Left forelimb (tissue), 1 donor: ENCODE data around the gene DROSHA.
"Not testable (repeated sequence)": the region's sequence is repeated elsewhere in the genome, so short reads cannot be mapped to it uniquely, and the experiment has no call there.

Source experiments
- DNase-seq: peaks from one replicate; pipeline ENCODE4 v3.0.0-alpha.2; 2018; ENCODE audit warnings: low spot score

Gene DROSHA

DNA sequence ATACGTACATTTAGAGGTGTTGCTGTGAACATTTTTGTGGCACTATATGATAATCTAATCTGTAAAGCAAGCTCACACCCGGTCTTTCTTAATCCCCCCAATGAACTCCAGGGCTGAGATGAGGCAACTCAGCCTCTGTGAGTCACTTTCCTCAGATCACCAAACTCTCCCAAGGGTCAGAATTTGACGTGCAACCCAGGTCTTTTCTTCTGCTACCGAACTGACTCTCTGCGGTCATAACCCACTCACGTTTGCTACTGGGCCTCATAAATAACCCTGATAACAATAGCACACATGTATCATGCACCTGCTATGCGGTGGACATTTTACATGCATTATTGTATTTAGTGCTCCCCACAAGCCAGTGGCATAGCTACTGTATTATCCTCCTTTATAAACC, 153.1 kb downstream of the DROSHA start:
- DNase-seq, result no peak

DNA sequence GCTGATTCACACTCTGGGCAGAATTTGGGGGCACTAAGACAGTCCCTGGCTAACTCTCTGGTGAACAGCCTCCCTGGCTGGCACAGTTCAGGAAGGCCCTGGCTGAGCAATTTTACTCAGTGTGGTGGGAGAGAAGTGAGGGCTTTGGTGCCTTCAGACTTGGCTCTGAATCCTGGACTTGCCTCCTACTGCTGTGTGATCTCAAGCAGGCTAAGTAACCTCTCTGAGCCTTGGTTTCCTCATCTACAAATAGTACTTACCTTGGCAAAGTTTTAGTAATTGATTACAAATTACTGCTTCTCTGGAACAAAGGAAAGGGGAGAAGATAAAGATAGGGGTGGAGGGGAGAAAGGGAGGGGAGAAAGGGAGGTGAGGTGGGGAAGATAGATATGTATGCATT, 153.8 kb downstream of the DROSHA start:
- DNase-seq, result no peak

DNA sequence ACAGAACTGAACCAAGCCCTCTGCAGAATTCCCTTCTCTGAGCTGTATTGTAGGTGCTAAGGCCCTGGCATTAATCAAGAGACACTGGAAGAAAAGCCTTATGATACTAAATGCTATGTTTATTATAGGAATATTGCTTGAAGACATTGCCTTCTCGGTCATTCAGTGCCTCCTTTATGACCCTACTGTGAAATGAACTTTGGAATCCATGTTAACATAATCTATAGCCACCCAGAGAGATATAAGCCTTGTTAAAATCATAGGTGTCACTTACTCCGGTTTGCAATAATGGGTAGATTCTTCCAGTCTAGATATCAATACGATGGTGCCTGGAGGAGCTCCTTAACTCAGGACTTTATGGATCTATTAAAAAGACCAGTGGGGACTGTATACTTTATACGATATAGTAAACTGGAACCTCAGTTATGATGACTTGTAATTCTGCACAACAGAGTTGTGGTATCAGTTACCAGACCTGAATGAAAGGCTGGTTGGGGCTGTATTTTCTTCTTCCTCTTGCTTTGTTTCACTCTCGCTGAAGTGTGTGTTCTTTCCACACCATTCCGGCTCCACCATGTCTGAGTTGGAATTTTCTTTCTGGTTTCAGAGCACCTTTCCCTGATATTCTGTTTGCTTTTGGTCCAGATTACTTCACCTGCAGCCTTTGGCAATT, 154.5 kb downstream of the DROSHA start:
- DNase-seq, result no peak

DNA sequence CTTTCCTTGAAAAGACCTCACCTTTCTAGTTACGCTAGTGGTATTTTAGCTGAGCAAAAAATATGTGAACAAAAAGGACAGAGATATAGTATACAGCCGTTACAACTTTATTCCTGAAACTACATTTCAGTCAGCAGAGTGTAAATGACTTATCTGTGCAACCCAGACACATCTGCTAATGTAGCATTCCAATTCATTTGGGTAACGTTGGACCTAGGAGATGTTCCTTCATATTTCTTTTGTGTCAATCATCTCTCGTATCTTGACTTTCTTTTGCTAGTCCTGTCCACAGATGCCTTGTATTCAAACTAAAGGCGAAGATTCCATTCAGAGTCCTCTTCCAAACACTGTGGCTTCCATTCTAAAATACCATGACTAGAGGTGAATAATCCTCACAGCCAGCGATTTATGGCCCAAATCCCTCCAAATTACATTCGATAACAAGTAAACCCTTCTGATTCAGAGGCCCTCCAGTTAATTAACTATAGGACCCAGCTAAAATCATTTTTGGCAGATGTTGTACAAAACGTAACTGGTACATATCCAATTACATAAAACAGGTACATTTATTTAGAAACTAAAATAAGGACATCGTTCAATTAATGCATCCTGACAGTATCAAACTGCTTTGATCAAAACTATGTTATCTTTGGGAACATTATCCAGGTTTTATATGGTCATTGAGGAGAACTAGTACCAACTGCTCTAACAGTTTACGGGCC, 155.7 kb downstream of the DROSHA start:
- no peak for DNase-seq

DNA sequence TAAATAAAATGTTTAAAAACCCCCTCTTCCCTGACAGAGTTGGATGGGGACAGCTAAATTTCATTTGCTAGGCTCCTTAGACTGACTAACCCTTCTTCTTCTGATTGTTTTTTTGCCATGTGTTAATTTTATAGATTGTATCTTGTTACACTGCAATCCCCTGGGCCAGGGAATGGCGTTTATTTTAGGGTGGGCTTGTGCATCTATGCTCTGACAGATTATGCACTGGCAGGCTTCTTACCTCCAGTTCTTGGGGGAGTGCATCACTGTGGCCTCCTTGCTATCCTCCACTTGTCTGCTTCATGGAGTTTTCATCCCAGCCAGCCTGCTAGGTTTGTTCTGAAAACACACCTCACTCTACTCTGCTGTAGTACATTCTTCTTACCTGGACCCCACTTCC, 159.8 kb downstream of the DROSHA start:
- no peak for DNase-seq

DNA sequence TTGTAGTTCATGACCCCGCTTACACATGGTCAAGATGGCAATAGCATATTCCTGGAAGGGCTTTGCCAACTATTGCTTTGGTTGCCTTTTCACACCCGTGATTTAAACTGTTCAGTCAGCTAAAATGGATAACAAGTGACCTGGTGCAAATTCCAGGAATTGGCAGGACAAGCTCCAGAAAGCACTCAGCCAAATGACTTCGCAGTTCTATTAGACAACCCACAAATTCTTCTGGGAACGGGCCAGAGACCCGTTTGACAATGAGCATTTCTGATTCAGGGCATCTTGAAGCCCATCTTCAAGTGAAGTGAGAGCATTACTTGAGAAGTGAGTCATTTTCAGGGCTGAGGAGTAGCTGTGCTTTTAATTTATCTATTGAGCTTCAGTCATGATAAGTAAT, 165.0 kb downstream of the DROSHA start:
- no peak for DNase-seq

DNA sequence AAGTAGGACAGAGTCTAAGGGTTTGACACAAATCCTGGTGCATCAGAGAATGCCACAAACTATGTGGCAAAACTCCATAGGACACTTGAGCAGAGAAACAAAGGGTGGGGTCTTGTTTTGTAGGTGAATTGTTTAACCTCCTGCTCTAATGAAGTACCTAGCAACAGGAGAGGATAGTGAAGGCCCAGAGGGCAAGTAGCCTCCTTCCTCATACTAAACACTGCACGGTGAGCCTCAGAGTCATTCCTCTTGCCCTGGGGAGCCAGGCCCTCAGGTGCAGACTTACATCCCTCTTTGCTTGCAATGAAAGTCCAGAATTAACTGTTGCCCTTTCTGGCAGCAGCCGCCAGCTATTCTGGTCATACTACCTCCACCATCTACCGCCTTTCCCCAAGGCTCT, 166.1 kb downstream of the DROSHA start:
- no peak for DNase-seq

DNA sequence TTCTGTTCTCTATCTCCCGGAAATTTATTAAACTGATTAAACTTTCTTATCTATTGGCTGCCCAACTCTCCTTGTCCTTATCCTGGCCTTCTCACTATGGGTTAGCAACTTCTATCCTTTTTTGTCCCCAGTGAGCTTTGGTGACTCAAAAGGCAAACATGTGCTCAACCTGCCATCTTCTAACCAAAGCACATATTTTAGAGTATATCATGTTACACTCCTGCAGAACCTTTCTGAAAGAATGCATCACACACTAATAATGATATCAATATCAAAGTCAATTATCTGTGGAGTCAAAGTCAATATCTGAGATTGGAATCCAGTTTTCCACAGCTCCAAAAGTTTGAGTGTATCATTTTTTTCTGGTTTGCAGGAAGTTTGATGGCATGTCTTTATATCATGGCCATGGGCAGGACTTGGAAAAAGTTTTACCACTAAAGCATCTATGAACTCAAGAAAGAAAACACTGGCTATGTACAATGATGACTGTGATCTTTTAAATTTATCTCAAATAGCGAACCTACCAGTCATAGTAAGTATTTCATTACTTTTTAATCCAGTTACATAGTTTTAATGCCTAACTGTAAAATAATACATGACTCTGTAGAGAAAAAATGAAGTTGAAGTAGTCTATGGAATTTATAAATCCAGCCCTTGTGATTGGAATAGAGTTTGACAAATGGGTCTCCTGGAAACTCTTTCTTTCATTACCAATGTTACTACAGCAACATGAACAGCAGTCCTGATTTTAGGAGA, 166.8 kb downstream of the DROSHA start:
- no peak for DNase-seq

DNA sequence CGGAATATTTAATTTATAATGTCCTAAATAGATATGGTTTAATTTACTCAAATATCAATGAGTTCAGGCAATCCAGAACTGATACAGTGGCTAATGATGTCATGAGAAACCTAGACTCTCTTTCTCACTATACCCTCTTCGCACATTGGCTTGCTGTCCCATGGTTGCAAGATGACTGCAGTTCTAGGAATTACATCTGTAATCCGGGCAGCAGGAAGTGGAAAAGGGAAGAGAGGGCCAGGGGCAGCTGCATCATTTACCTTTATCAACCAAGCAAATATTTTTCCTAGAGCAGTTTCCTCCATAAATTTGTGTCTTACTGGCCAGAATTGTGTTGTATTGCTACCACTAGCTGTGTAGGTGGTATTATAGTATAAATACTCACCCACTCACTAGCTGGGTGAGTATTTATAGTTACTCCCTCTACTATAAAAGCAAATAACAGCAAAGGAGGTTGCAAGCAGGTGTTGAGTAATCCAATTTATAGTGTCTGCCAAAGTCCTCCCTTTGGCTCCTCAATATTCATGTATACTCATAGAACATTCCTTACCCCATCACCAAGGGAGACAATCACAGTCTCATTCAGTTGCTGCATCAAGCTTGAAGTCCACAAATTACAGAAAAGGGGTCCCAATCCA, 168.8 kb downstream of the DROSHA start:
- no peak for DNase-seq

DNA sequence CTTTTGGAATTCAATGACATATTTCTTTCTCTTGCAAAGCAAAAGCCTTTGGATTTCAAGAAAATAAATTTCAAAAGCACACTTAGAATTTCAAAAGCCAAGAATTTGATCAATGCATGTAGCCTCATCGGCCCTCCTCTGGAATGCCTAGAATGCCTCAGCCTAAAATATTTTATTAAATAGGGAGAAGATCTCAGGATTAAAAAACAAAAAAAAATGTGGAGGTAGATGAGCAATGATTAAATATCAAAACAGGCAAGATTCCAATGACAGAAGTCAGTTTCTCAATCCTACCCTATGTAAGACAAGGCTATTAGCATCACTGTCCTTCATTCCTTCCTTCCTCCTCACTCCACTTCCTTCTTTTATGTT, 169.4 kb downstream of the DROSHA start:
- no peak for DNase-seq

DNA sequence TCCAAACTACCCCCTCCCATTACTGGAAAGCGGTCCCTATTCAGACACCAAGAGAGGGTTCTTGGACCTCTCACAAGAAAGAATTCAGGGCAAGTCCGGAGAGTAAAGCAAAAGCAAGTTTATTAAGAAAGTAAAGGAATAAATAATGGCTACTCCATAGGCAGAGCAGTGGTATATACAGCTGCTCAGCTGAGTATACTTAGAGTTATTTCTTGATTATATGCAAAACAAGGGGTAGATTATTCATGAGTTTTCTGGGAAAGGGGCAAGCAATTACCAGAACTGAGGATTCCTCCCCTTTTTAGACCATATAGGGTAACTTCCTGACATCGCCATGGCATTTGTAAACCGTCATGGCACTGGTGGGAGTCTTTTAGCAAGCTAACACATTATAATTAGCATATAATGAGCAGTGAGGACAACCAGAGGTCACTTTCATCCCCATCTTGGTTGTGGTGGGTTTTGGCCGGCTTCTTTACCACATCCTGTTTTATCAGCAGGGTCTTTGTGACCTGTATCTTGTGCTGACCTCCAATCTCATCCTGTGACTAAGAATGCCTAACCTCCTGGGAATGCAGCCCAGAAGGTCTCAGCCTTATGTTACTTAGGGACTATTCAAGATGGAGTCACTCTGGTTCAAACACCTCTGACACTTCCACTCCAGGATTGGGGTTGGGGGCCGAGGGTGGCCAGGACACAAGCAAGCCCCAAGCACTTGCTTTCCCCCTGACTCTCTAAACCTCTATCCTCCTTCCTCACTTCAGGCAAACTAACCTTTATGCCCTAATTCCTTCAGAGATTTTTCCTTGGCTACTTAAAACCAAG, 170.0 kb downstream of the DROSHA start:
- DNase-seq, result not testable (repeated sequence)

DNA sequence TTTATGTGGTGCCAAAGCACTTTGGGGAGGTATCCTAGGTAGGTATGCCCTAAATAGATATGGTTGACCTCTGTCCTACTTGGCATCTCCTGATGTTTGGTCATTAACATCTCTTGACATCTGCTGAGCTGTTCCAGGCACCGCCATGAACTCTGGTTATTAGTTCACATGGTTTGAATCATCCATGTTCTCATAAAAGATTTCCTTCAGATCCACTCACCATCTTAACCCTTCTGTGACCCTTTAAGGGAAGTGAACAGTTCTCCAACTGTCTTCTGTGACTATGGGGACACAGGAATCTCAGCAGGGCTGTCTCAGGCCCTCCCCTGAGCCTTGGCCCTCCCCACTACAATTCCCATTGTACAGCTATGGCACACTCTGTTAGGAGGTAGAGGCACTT, 170.7 kb downstream of the DROSHA start:
- no peak for DNase-seq

DNA sequence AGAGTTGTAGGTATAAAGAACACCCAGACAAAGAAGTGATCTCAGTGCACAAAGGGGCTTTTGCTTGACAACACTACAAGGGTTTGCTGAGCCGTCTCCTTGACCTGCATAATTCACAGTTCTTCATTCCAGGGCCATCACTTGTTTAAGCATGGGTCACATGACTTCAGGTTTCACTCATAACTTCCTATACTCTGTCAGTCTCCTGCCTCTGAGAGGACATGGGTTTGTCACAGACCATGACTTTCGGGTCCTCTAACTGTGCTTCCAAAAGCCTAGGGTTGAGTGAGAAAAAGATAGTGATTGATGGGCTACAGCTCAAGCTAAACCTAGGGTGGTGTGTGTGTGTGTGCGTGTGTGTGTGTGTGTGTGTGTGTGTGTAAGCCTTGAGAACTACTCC, 172.1 kb downstream of the DROSHA start:
- no peak for DNase-seq

DNA sequence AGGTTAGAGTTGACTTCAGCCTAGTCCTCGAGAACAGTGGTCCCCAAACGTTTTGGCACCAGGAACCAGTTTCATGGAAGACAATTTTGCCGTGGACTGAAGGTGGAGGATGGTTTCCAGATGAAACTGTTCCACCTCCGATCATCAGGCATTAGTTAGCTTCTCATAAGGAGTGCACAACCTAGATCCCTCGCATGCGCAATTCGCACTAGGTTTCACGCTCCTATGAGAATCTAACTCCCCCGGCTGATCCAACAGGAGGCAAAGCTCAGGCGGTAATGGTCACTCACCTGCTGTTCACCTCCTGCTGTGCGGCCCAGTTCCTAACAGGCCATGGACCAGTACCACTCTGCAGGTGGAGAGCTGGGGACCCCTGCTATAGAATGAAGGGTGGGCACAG, 174.9 kb downstream of the DROSHA start:
- DNase-seq, result no peak

DNA sequence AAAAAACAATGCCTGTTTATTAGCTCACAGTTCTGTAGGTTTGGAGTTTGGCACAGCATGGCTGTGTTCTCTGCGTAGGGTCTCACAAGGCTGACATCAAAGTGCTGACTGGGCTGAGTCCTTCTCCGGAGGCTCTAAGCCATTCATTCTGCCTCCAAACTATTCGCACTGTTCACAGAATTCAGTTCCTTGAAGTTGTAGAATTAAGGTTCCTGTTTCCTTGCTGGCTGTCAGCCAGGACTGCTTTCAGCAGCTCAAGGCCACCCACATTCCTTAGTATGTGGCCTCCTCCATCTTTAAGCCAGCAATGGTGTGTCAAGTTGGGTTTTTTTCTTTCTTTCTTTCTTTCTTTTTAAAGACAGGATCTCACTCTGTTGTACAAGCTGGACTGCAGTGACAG, 176.6 kb downstream of the DROSHA start:
- DNase-seq, result no peak
